Measurements from ENCODE around the gene MOGAT1.
A peak's percentile ranks its signal among the peaks of the same experiment; 100 is the strongest.
"Not testable (repeated sequence)": the region's sequence is repeated elsewhere in the genome, so short reads cannot be mapped to it uniquely, and the experiment has no call there.

Gene MOGAT1

GRCh38 chr2:222670191-222671038 is 1.0 kb upstream of the MOGAT1 start:
- DNase-seq: no peak

- no peak for DNase-seq
Measured at GRCh38 chr2:222672068-222672401, 577 bp downstream of the MOGAT1 start.

DNA sequence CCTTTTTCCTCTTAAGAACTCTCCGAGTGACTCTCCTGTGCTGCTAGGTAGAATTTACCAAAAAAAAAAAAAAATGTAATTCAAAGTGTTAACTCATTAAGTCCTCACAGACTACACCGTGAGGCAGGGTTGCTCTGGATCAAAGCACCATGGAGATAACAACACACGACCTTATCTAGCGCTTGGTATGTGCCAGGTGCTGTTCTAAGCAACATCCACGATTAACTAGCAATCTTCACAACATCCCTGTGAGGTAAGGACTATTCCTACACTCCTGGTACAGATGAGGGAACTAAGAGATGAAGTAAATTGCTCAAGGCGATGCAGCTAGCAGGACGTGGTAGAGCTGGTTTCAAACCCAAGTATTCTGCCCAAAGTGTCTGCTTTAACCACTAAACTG is 1.8 kb downstream of the MOGAT1 start:
- no peak for DNase-seq

GRCh38 chr2:222673883-222674282 is 2.4 kb downstream of the MOGAT1 start:
- DNase-seq: no peak

DNA sequence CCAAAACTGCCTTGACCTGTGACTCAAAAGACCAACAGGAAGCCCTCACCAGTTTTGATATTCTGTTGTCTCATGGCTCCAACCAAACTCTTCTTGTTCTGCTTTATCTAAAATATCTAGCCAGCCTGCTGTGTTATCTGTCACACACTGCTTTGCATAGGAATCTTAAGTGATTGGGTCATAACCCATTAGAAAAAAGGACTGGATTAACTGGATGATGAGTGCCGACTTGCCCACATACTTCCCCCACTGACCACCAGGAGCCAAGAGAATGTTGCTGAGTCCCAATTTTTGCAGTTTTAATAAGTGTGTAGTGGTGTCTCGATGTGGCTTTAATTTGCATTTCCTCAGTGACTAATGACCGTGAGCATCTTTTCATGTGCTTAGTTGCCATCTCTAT is 6.5 kb downstream of the MOGAT1 start:
- no peak for DNase-seq

GRCh38 chr2:222683805-222684204 is 12.3 kb downstream of the MOGAT1 start:
- DNase-seq: no peak

GRCh38 chr2:222686086-222686750 is 14.8 kb downstream of the MOGAT1 start:
- DNase-seq: no peak

DNA sequence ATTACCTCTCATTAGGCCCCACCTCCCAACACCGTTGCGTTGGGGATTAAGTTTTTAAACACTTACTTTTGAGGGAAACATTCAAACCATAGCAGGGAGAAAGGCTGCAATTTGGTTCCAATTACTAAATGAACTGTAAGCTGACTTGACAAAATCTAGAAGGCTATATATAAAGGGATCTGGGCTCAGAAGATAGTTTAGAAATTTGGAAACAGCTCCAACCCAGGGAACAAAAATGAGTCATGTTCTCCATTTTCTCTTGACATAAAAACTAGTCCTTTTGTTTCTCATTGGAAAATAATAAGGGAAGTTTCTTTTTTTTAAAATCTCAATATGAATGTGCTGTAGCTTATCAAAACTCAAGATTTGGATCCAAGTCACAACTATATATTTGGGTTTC is 17.5 kb downstream of the MOGAT1 start:
- DNase-seq: no peak

DNA sequence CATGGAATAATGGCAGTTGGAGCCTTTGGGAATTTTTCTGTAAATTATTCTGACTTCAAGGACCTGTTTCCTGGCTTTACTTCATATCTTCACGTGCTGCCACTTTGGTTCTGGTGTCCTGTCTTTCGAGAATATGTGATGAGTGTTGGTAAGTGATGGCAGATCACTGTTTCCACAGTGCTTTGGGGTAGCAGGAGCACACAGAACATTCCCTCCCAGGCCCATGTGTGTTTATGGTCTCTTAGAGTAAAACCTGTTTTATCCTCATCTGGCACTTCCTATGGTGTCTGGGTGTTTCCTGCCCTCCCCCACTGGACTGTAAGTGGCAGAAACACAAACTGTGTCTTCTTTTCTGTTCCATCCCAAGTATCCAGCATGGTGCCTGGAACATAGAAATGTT is 17.9 kb downstream of the MOGAT1 start:
- no peak for DNase-seq

DNA sequence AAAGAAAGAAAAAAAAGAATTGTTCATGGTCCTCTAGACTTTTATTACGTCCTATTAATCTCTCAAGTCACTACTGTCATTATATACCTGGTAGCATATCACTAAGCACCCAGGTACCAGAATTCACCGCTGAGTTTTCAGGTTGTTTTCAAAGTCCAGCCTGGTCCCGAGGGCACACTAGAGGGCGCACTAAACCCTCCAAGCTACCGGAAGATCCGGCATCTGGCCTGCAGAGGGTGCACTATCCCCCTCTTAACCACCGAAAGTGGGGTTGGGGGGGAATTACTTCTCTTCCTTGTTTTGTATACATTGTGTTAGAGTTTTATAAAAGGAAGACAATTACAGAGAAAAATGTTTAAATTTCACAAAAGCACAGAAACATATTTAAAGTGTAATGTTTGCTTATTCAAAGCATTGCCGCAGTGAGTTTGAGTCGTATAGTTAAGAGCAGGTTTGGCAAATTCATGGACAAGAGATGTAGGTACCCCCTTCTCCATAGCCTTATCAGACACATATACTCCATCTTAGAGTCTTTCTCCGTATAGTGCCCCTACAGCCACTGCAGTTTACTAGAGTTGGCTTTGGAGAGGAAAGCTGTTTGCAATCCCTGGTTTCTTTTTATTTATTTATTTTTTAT is 19.2 kb downstream of the MOGAT1 start:
- peak; percentile 70 for DNase-seq

GRCh38 chr2:222693413-222693812 is 22.0 kb downstream of the MOGAT1 start:
- DNase-seq: not testable (repeated sequence)

DNA sequence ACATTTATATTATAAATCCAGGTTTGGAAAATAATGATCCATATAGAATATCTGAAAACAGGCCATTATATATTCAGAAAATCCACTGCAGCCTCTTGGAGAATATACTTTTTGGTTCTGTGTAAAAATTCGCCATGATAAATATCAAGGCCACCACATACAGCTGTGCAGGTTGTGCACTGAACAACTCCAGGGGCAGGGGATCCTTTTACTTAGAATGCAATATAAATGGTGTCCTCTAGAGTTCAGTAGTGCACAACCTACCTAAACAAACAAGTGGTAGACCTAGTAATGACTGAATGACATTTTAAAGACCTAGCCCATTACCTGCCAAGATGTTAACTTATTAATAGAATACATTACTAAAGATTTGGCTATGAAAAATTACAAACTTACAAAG is 22.4 kb downstream of the MOGAT1 start:
- DNase-seq: peak; percentile 17

DNA sequence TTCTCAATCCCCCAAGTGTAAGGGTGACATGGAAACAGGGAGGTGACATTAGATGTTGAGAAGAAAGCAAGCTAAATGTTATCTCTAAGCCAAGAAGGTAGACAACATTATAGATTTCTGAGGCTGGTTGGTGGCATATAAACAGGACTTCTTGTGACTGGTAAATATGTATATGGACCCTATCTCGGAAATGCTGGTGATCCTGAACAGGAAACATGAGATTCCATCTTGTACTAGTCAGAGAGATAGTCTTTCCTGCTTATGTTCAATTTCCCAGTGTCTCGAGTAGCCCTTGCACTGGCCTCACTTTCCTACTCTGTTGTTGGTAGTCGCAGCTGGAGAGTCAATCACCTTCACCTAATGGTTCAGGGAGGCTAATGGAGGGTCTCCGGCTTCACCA is 26.8 kb downstream of the MOGAT1 start:
- no peak for DNase-seq

GRCh38 chr2:222701233-222701632 is 29.8 kb downstream of the MOGAT1 start:
- DNase-seq: no peak

- DNase-seq: peak; percentile 33
Measured at GRCh38 chr2:222701721-222702131, 30.3 kb downstream of the MOGAT1 start.

DNA sequence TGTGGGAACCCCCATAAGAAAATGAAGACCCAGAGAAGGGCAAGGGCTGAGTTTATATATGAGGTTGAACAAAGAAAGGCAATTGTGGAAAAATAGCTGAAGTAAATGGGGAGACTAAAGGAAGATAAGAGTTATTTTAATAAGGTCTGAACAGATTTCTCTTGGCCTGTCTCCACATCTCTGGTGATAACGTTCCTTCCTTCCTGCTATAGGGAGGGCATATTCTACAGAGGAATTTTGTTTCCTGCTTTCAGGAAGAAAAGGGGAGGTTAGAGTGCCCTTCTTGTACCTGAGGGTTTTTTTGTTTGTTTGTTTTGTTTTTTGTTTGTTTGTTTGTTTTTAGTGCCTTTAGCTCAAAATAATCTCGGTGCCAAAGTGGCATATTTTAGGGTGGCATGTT is 31.6 kb downstream of the MOGAT1 start:
- DNase-seq: no peak

DNA sequence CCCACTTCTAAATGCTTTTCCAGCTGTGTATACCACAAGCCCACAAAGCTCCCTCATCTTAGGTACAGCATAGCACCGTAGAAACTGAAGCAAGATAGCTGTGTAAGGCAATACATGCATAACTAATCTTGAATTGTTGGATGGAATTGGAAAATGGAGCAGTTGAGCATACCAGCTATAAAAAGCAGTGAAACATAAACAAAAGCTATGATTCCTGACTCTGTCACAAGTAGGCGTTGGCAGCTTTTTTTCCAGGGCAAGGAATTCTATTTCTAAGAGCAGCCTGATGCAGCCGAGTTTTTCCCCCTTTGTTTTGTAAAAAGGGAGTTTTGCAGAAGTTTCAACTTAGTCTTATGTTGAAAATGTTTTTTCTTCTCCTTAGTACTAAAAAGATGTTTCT is 32.4 kb downstream of the MOGAT1 start:
- DNase-seq: no peak

GRCh38 chr2:222706616-222707015 is 35.2 kb downstream of the MOGAT1 start:
- no peak for DNase-seq

- DNase-seq: no peak
Measured at GRCh38 chr2:222707102-222707688, 35.7 kb downstream of the MOGAT1 start.

- no peak for DNase-seq
Measured at GRCh38 chr2:222707689-222708273, 36.3 kb downstream of the MOGAT1 start.

DNA sequence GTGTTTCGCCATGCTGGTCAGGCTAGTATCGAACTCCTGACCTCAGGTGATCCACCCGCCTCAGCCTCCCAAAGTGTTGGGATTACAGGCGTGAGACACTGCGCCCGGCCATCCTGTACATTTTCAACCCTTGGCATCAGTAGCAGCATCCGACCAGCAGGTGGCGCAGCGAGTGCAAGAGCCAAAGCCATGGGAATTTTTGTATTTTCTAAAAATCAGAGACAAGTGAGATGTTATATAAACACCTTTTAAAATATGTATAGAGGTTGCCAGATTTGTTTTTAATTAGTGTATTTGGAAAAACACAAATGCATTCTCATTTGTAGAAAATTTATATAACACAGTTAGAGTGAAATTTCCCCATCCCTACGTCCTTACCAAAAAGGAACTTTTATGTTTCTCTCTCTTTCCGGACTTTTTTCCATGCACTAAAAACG is 36.8 kb downstream of the MOGAT1 start:
- peak; percentile 51 for DNase-seq

GRCh38 chr2:222709191-222709891 is 37.9 kb downstream of the MOGAT1 start:
- peak; percentile 23 for DNase-seq

- DNase-seq: no peak
Measured at GRCh38 chr2:222710736-222711135, 39.3 kb downstream of the MOGAT1 start.

Measured in NCI-H2171 treated with DMSO at 0.1 percent for 48 hours (cell line).